Neural cell (in vitro differentiated cells): Measurements from ENCODE around the gene TBC1D14.

Source experiments
- EP300 ChIP-seq: fragments of 450-650 bp; conservative IDR thresholded peaks from 2 replicates; pipeline ENCODE4 v1.6.1; 2014; ENCODE audit warnings: antibody characterized with exemption, mild to moderate bottlenecking, moderate library complexity; ENCODE audit not compliant: poor library complexity, severe bottlenecking
- EZH2 ChIP-seq: fragments of 200-600, 300-800 bp; shearing (Covaris generic), sonication (generic); IDR thresholded peaks from 2 replicates; pipeline ENCODE4 v1.6.1; 2014; ENCODE audit warnings: antibody characterized with exemption, low read length, borderline replicate concordance, mild to moderate bottlenecking; ENCODE audit not compliant: insufficient read depth, poor library complexity, severe bottlenecking
- MXI1 ChIP-seq: fragments of 450-650 bp; conservative IDR thresholded peaks from 2 replicates; pipeline ENCODE4 v1.6.1; 2014; ENCODE audit warnings: antibody characterized with exemption, mild to moderate bottlenecking; ENCODE audit not compliant: poor library complexity, severe bottlenecking
- POLR2AphosphoS5 ChIP-seq: IDR thresholded peaks from 2 replicates; pipeline ENCODE4 v1.6.1; 2012
- RAD21 ChIP-seq: fragments of 450-650 bp; conservative IDR thresholded peaks from 2 replicates; pipeline ENCODE4 v1.6.1; 2014; ENCODE audit warnings: antibody characterized with exemption, mild to moderate bottlenecking, moderate library complexity
- TAF1 ChIP-seq: IDR thresholded peaks from 2 replicates; pipeline ENCODE4 v1.6.1; 2012; ENCODE audit warnings: low read depth
- TF ChIP-seq, protein P1 (sequence below): fragments of 450-650 bp; IDR thresholded peaks from 2 replicates; pipeline ENCODE4 v1.5.1; 2014; ENCODE audit warnings: antibody characterized with exemption, mild to moderate bottlenecking, moderate library complexity; ENCODE audit not compliant: poor library complexity, severe bottlenecking
- TF ChIP-seq, protein P2 (sequence below): IDR thresholded peaks from 2 replicates; pipeline ENCODE4 v1.6.1; 2012; ENCODE audit warnings: borderline replicate concordance

DNA sequence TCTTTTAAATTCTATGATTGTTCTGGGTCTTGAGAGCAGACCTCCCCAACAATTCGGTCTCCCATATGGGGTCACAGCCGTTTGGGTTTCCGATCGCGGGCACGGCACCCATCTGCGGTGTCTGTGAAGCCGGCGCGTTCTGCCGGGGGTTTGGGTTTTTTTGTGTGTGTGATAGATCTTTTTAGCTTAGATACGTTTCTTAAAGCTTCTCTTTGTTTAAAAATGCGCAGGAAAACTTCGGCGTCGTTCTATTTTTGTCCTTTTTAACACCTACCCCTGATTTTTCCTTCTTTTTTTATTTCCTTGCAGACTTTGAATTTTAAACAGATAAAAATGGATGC is 34.2 kb downstream of the TBC1D14 start:
- TF ChIP-seq TAF1: no peak
- no peak for TF ChIP-seq EZH2
- TF ChIP-seq RAD21: no peak
- TF ChIP-seq, protein P1, sequence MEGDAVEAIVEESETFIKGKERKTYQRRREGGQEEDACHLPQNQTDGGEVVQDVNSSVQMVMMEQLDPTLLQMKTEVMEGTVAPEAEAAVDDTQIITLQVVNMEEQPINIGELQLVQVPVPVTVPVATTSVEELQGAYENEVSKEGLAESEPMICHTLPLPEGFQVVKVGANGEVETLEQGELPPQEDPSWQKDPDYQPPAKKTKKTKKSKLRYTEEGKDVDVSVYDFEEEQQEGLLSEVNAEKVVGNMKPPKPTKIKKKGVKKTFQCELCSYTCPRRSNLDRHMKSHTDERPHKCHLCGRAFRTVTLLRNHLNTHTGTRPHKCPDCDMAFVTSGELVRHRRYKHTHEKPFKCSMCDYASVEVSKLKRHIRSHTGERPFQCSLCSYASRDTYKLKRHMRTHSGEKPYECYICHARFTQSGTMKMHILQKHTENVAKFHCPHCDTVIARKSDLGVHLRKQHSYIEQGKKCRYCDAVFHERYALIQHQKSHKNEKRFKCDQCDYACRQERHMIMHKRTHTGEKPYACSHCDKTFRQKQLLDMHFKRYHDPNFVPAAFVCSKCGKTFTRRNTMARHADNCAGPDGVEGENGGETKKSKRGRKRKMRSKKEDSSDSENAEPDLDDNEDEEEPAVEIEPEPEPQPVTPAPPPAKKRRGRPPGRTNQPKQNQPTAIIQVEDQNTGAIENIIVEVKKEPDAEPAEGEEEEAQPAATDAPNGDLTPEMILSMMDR: no peak
- no peak for TF ChIP-seq POLR2AphosphoS5
- no peak for TF ChIP-seq EP300
- TF ChIP-seq, protein P2, sequence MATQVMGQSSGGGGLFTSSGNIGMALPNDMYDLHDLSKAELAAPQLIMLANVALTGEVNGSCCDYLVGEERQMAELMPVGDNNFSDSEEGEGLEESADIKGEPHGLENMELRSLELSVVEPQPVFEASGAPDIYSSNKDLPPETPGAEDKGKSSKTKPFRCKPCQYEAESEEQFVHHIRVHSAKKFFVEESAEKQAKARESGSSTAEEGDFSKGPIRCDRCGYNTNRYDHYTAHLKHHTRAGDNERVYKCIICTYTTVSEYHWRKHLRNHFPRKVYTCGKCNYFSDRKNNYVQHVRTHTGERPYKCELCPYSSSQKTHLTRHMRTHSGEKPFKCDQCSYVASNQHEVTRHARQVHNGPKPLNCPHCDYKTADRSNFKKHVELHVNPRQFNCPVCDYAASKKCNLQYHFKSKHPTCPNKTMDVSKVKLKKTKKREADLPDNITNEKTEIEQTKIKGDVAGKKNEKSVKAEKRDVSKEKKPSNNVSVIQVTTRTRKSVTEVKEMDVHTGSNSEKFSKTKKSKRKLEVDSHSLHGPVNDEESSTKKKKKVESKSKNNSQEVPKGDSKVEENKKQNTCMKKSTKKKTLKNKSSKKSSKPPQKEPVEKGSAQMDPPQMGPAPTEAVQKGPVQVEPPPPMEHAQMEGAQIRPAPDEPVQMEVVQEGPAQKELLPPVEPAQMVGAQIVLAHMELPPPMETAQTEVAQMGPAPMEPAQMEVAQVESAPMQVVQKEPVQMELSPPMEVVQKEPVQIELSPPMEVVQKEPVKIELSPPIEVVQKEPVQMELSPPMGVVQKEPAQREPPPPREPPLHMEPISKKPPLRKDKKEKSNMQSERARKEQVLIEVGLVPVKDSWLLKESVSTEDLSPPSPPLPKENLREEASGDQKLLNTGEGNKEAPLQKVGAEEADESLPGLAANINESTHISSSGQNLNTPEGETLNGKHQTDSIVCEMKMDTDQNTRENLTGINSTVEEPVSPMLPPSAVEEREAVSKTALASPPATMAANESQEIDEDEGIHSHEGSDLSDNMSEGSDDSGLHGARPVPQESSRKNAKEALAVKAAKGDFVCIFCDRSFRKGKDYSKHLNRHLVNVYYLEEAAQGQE: no peak
- no peak for TF ChIP-seq MXI1
